Breast epithelium (tissue), 3 donors: ENCODE results near the gene UFL1.

Experiments used
- CTCF ChIP-seq, 3 donors: fragments of 450-650 bp; IDR thresholded peaks; one replicate each; pipeline ENCODE4 v1.5.1; 2016 to 2017; ENCODE audit warnings: antibody characterized with exemption in 3 of 3, mild to moderate bottlenecking in 3 of 3, moderate library complexity in 3 of 3
- POLR2A ChIP-seq: fragments of 450-650 bp; IDR thresholded peaks from one replicate; pipeline ENCODE4 v1.6.1; 2016; ENCODE audit warnings: antibody characterized with exemption, mild to moderate bottlenecking, moderate library complexity

GRCh38 chr6:96502915-96503314, 18.7 kb upstream of the UFL1 start:
- TF ChIP-seq CTCF (IDR thresholded peaks at IDR 0.05) (no peak), POLR2A (no peak)
